Upper lobe of right lung (tissue), 1 donor: ENCODE results near the gene CUX1. TPM values are rescaled to one million over a fixed set of nuclear protein-coding genes. Genes with fewer than 3 reads are reported as not detected.
"Not testable (repeated sequence)": the region's sequence is repeated elsewhere in the genome, so short reads cannot be mapped to it uniquely, and the experiment has no call there.

Source experiments
- ATAC-seq: fragments of 200-7000 bp; cut with Tn5 transposase; one replicate; pipeline ENCODE4 v1.9.1; 2020; ENCODE audit warnings: mild to moderate bottlenecking, moderate library complexity
- DNase-seq: peaks from one replicate; pipeline ENCODE4 v3.0.0-alpha.2; 2020
- H3K27ac ChIP-seq: fragments of 200-600 bp; one replicate; pipeline ENCODE4 v1.8.0; 2022
- H3K27me3 ChIP-seq: fragments of 200-600 bp; one replicate; pipeline ENCODE4 v1.8.0; 2022; ENCODE audit warnings: mild to moderate bottlenecking
- H3K36me3 ChIP-seq: fragments of 200-600 bp; one replicate; pipeline ENCODE4 v1.8.0; 2022
- H3K4me1 ChIP-seq: fragments of 200-600 bp; one replicate; pipeline ENCODE4 v1.8.0; 2022
- H3K4me3 ChIP-seq: fragments of 200-600 bp; one replicate; pipeline ENCODE4 v1.8.0; 2022; ENCODE audit warnings: mild to moderate bottlenecking
- H3K9me3 ChIP-seq: fragments of 200-600 bp; one replicate; pipeline ENCODE4 v1.8.0; 2022
- CTCF ChIP-seq: fragments of 200-600 bp; IDR thresholded peaks from one replicate; pipeline ENCODE4 v1.8.0; 2022; ENCODE audit warnings: antibody characterized with exemption
- intact Hi-C: fragments of 100-400 bp; cut with DNase I; formaldehyde crosslinking; loops from one replicate; pipeline ENCODE4 v1.11.0; 2022
- total RNA-seq: library from RNA; stranded (reverse); fragmentation: NEBNext Ultra II Directional; extraction: Animal tissue kit (Norgen Biotek cat#: 25700); gene quantifications from one replicate; pipeline ENCODE4 v1.2.1, GENCODE V29; 2021
- donor health status: DM: no; HTN: yes; CAD: no; lungs with severe emphysema.

CUX1 gene
- total RNA-seq, 1 donor from 2014 or later, result 132 TPM

- TF ChIP-seq CTCF, result no peak
- H3K27ac ChIP-seq, result no peak overlapping the region
- ATAC-seq, result no peak
- H3K36me3 ChIP-seq, result no peaks in the 10 kb centered on the region
- H3K4me1 ChIP-seq, result no peaks in the 10 kb centered on the region
- intact Hi-C loops, result no loop called here
- no peak overlapping the region for H3K4me3 ChIP-seq
- no peaks in the 10 kb centered on the region for H3K27me3 ChIP-seq
- no peak for DNase-seq
- H3K9me3 ChIP-seq, result no peaks in the 10 kb centered on the region
Observed at GRCh38 chr7:101987494-101987893, 170.1 kb downstream of the CUX1 start.

GRCh38 chr7:101988060-101988459, 170.6 kb downstream of the CUX1 start:
- intact Hi-C loops, H3K27me3 ChIP-seq, H3K4me1 ChIP-seq, H3K36me3 ChIP-seq, ATAC-seq, H3K27ac ChIP-seq, DNase-seq, H3K4me3 ChIP-seq, H3K9me3 ChIP-seq: not testable (repeated sequence)

GRCh38 chr7:101988513-101988912, 171.1 kb downstream of the CUX1 start:
- DNase-seq (no peak), ATAC-seq (no peak)
- H3K4me1 ChIP-seq, result no peaks in the 10 kb centered on the region
- no peaks in the 10 kb centered on the region for H3K36me3 ChIP-seq
- intact Hi-C loops, result no loop called here
- no peak for TF ChIP-seq CTCF
- H3K27me3 ChIP-seq, result no peaks in the 10 kb centered on the region
- no peak overlapping the region for H3K4me3 ChIP-seq
- no peaks in the 10 kb centered on the region for H3K9me3 ChIP-seq
- H3K27ac ChIP-seq, result no peak overlapping the region

DNA sequence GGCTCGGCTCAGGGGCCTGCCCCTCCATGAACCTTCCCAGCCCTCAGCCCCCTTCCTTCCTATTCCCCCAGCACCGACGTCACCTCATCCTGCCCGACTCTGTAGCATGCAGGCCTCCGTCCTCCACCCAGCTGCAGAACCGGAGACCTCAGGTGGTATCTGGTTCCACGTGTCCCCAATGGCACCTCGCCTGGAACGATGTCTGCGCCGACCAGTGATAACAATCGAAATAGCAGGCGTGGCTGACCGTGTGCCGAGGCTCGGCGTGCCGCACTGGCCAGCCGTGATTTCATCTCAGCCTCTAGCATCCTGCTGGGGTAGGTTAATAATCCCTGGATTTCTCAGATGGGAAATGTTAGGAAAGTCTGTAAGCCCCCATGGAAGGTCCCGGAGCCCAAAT, 171.7 kb downstream of the CUX1 start:
- Histone ChIP-seq H3K4me3 (no peak overlapping the region), H3K27me3 (no peaks in the 10 kb centered on the region), H3K4me1 (no peaks in the 10 kb centered on the region), H3K27ac (no peak overlapping the region), H3K9me3 (no peaks in the 10 kb centered on the region), H3K36me3 (no peaks in the 10 kb centered on the region)
- intact Hi-C loops, result no loop called here
- no peak for TF ChIP-seq CTCF
- no peak for DNase-seq
- ATAC-seq, result no peak

DNA sequence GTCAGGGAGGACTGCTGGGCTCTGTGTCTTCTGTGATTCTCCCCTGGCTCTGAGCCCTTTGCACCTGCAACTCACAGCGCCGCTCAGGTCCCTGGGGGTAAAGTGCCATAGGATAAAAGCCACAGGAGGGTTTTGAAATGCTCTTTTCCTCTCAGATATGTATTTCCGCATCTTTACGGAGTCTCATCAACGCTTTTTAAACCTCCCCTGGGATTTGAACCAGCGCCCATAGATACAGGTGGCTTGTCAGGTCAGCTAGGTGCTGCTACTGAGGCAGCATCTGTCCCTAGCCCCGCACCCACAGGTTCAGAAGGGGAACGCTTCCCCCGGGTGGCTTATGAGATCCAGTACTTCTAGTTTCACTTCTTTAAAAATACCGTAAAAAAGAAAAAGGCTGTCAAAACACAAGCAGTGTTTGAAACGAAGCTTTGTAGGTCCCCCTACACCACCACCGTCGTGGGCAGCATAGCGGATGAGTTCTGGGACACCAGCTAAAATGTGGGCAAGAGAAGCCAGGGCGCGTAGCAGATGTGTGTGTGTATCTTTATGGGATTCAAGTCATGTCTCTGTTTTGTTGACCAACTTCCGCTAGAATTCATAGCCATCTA, 173.5 kb downstream of the CUX1 start:
- ATAC-seq (peak; percentile 11), DNase-seq (no peak)
- intact Hi-C loops, result no loop called here

GRCh38 chr7:101991860-101992259, 174.4 kb downstream of the CUX1 start:
- H3K4me1 ChIP-seq, result no peaks in the 10 kb centered on the region
- ATAC-seq, result no peak
- no peak for DNase-seq
- TF ChIP-seq CTCF, result no peak
- no peaks in the 10 kb centered on the region for H3K27me3 ChIP-seq
- H3K9me3 ChIP-seq, result no peaks in the 10 kb centered on the region
- no peaks in the 10 kb centered on the region for H3K36me3 ChIP-seq
- no peak overlapping the region for H3K27ac ChIP-seq
- no peak overlapping the region for H3K4me3 ChIP-seq
- intact Hi-C loops, result no loop called here

More for the DNA sequence above, 173.5 kb downstream of the CUX1 start:
- H3K4me3 ChIP-seq, result no peak overlapping the region
- H3K9me3 ChIP-seq, result no peaks in the 10 kb centered on the region
- TF ChIP-seq CTCF, result no peak
- no peaks in the 10 kb centered on the region for H3K4me1 ChIP-seq
- no peaks in the 10 kb centered on the region for H3K36me3 ChIP-seq
- H3K27ac ChIP-seq, result no peak overlapping the region
- H3K27me3 ChIP-seq, result no peaks in the 10 kb centered on the region
